ENCODE data around the gene NAV2. TPM values are rescaled to one million over a fixed set of nuclear protein-coding genes. Genes with fewer than 3 reads are reported as not detected.

Gene NAV2
- total RNA-seq, 1 donor from 2014 or later: not detected

GRCh38 chr11:19972091-19972490 is 259.5 kb downstream of the NAV2 start:
- peaks cover 4% of the 10 kb centered on the region for H3K27me3 Mint-ChIP-seq
- H3K4me1 Mint-ChIP-seq: no peaks in the 10 kb centered on the region
- H3K4me3 Mint-ChIP-seq: no peak overlapping the region
- H3K9me3 Mint-ChIP-seq: no peaks in the 10 kb centered on the region
- no peak overlapping the region for H3K27ac Mint-ChIP-seq
- intact Hi-C loops (cut with micrococcal nuclease): no loop called here
- no peaks in the 10 kb centered on the region for H3K36me3 Mint-ChIP-seq (ENCODE audit: low read depth)
- no peak for DNase-seq

GRCh38 chr11:19972651-19973050 is 260.0 kb downstream of the NAV2 start:
- H3K27me3 Mint-ChIP-seq: peaks cover 4% of the 10 kb centered on the region
- no peak overlapping the region for H3K27ac Mint-ChIP-seq
- H3K36me3 Mint-ChIP-seq (ENCODE audit: low read depth): no peaks in the 10 kb centered on the region
- no peak for DNase-seq
- intact Hi-C loops (cut with micrococcal nuclease): no loop called here
- no peaks in the 10 kb centered on the region for H3K9me3 Mint-ChIP-seq
- no peak overlapping the region for H3K4me3 Mint-ChIP-seq
- H3K4me1 Mint-ChIP-seq: no peaks in the 10 kb centered on the region

GRCh38 chr11:19973136-19973635 is 260.5 kb downstream of the NAV2 start:
- no peak overlapping the region for H3K27ac Mint-ChIP-seq
- no peaks in the 10 kb centered on the region for H3K4me1 Mint-ChIP-seq
- H3K9me3 Mint-ChIP-seq: no peaks in the 10 kb centered on the region
- intact Hi-C loops (cut with micrococcal nuclease): no loop called here
- H3K27me3 Mint-ChIP-seq: peaks cover 4% of the 10 kb centered on the region
- H3K4me3 Mint-ChIP-seq: no peak overlapping the region
- H3K36me3 Mint-ChIP-seq (ENCODE audit: low read depth): no peaks in the 10 kb centered on the region
- no peak for DNase-seq

GRCh38 chr11:19974886-19975285 is 262.2 kb downstream of the NAV2 start:
- Mint-ChIP-seq H3K27me3 (peaks cover 4% of the 10 kb centered on the region), H3K27ac (no peak overlapping the region), H3K9me3 (no peaks in the 10 kb centered on the region), H3K4me3 (no peak overlapping the region), H3K4me1 (peaks cover 8% of the 10 kb centered on the region), H3K36me3 (ENCODE audit: low read depth) (no peaks in the 10 kb centered on the region)
- intact Hi-C loops (cut with micrococcal nuclease): no loop called here
- DNase-seq: no peak

- intact Hi-C loops (cut with micrococcal nuclease): no loop called here
- H3K4me3 Mint-ChIP-seq: no peak overlapping the region
- no peaks in the 10 kb centered on the region for H3K36me3 Mint-ChIP-seq (ENCODE audit: low read depth)
- no peaks in the 10 kb centered on the region for H3K9me3 Mint-ChIP-seq
- no peak for DNase-seq
- H3K4me1 Mint-ChIP-seq: peaks cover 8% of the 10 kb centered on the region
- H3K27ac Mint-ChIP-seq: no peak overlapping the region
- H3K27me3 Mint-ChIP-seq: peaks cover 4% of the 10 kb centered on the region
Measured at GRCh38 chr11:19975414-19975990, 262.9 kb downstream of the NAV2 start.

- Mint-ChIP-seq H3K27me3 (peaks cover 4% of the 10 kb centered on the region), H3K36me3 (ENCODE audit: low read depth) (no peaks in the 10 kb centered on the region), H3K4me1 (peaks cover 8% of the 10 kb centered on the region), H3K4me3 (no peak overlapping the region), H3K9me3 (no peaks in the 10 kb centered on the region), H3K27ac (no peak overlapping the region)
- DNase-seq: no peak
- intact Hi-C loops (cut with micrococcal nuclease): no loop called here
Measured at GRCh38 chr11:19976281-19976941, 263.8 kb downstream of the NAV2 start.

GRCh38 chr11:19977941-19978340 is 265.3 kb downstream of the NAV2 start:
- peaks cover 4% of the 10 kb centered on the region for H3K27me3 Mint-ChIP-seq
- H3K4me1 Mint-ChIP-seq: peaks cover 8% of the 10 kb centered on the region
- H3K27ac Mint-ChIP-seq: no peak overlapping the region
- no peaks in the 10 kb centered on the region for H3K9me3 Mint-ChIP-seq
- no peak for DNase-seq
- no peak overlapping the region for H3K4me3 Mint-ChIP-seq
- H3K36me3 Mint-ChIP-seq (ENCODE audit: low read depth): no peaks in the 10 kb centered on the region
- intact Hi-C loops (cut with micrococcal nuclease): no loop called here

GRCh38 chr11:19978668-19979518 is 266.3 kb downstream of the NAV2 start:
- no peak overlapping the region for H3K4me3 Mint-ChIP-seq
- no peak overlapping the region for H3K27ac Mint-ChIP-seq
- peaks cover 4% of the 10 kb centered on the region for H3K27me3 Mint-ChIP-seq
- DNase-seq: no peak
- peaks cover 8% of the 10 kb centered on the region for H3K4me1 Mint-ChIP-seq
- H3K9me3 Mint-ChIP-seq: no peaks in the 10 kb centered on the region
- intact Hi-C loops (cut with micrococcal nuclease): no loop called here
- no peaks in the 10 kb centered on the region for H3K36me3 Mint-ChIP-seq (ENCODE audit: low read depth)

GRCh38 chr11:19979519-19979845 is 266.8 kb downstream of the NAV2 start:
- Mint-ChIP-seq H3K4me3 (no peak overlapping the region), H3K27ac (no peak overlapping the region), H3K27me3 (peaks cover 4% of the 10 kb centered on the region), H3K36me3 (ENCODE audit: low read depth) (no peaks in the 10 kb centered on the region), H3K9me3 (no peaks in the 10 kb centered on the region), H3K4me1 (peaks cover 8% of the 10 kb centered on the region)
- no peak for DNase-seq
- intact Hi-C loops (cut with micrococcal nuclease): no loop called here

GRCh38 chr11:19980388-19980787 is 267.8 kb downstream of the NAV2 start:
- no peak for DNase-seq
- peaks cover 8% of the 10 kb centered on the region for H3K4me1 Mint-ChIP-seq
- no peaks in the 10 kb centered on the region for H3K36me3 Mint-ChIP-seq (ENCODE audit: low read depth)
- intact Hi-C loops (cut with micrococcal nuclease): no loop called here
- H3K9me3 Mint-ChIP-seq: no peaks in the 10 kb centered on the region
- no peak overlapping the region for H3K4me3 Mint-ChIP-seq
- no peak overlapping the region for H3K27ac Mint-ChIP-seq
- peaks cover 3% of the 10 kb centered on the region for H3K27me3 Mint-ChIP-seq

- Mint-ChIP-seq H3K36me3 (ENCODE audit: low read depth) (no peaks in the 10 kb centered on the region), H3K27me3 (peaks cover 3% of the 10 kb centered on the region), H3K27ac (no peak overlapping the region), H3K4me3 (no peak overlapping the region), H3K4me1 (peaks cover 8% of the 10 kb centered on the region), H3K9me3 (no peaks in the 10 kb centered on the region)
- no peak for DNase-seq
- intact Hi-C loops (cut with micrococcal nuclease): no loop called here
Measured at GRCh38 chr11:19980957-19981669, 268.5 kb downstream of the NAV2 start.

- Mint-ChIP-seq H3K27ac (no peak overlapping the region), H3K36me3 (ENCODE audit: low read depth) (no peaks in the 10 kb centered on the region), H3K9me3 (no peaks in the 10 kb centered on the region), H3K27me3 (peaks cover 5% of the 10 kb centered on the region), H3K4me1 (peaks cover 8% of the 10 kb centered on the region), H3K4me3 (no peak overlapping the region)
- DNase-seq: no peak
- intact Hi-C loops (cut with micrococcal nuclease): no loop called here
Measured at GRCh38 chr11:19982774-19983495, 270.3 kb downstream of the NAV2 start.

GRCh38 chr11:19984048-19984742 is 271.6 kb downstream of the NAV2 start:
- no peaks in the 10 kb centered on the region for H3K9me3 Mint-ChIP-seq
- DNase-seq: no peak
- H3K4me3 Mint-ChIP-seq: no peak overlapping the region

More at GRCh38 chr11:19984048-19984742, 271.6 kb downstream of the NAV2 start:
- H3K27ac Mint-ChIP-seq: no peak overlapping the region
- H3K36me3 Mint-ChIP-seq (ENCODE audit: low read depth): no peaks in the 10 kb centered on the region
- H3K4me1 Mint-ChIP-seq: peaks cover 2% of the 10 kb centered on the region
- intact Hi-C loops (cut with micrococcal nuclease): no loop called here
- peaks cover 6% of the 10 kb centered on the region for H3K27me3 Mint-ChIP-seq

Measured in activated CD4-positive, alpha-beta T cell treated with anti-CD3 and anti-CD28 coated beads, Interleukin-2, amount 10 ng/mL, durations not matched to agents 24 days and 14 days (primary cell).